ENCODE data around the gene KLF14.
A peak's percentile ranks its signal among the peaks of the same experiment; 100 is the strongest.

KLF14 gene

GRCh38 chr7:130734815-130735716, 1.1 kb upstream of the KLF14 start:
- no peaks in the 10 kb centered on the region for H3K27me3 ChIP-seq (ENCODE audit: low read length)
- H3K9me3 ChIP-seq (ENCODE audit: insufficient read depth, low read length): no peaks in the 10 kb centered on the region
- H4K20me1 ChIP-seq (ENCODE audit: low read depth, low read length): no peaks in the 10 kb centered on the region
- no peaks in the 10 kb centered on the region; the same call in 1 of the 2 replicates for H3F3A ChIP-seq (ENCODE audit: insufficient read depth)
- H3K79me2 ChIP-seq (ENCODE audit: insufficient read depth, low read length): no peaks in the 10 kb centered on the region
- H3K9ac ChIP-seq (ENCODE audit: low read length): peak overlapping the region; percentile 64
- peak overlapping the region; percentile 81 for H3K4me2 ChIP-seq (ENCODE audit: low read depth, low read length, poor library complexity, severe bottlenecking)
- H3K4me3 ChIP-seq (ENCODE audit: insufficient read depth, low read length, poor library complexity, severe bottlenecking): peak overlapping the region; percentile 86
- H3K27ac ChIP-seq (ENCODE audit: low read depth, low read length): no peak overlapping the region
- no peaks in the 10 kb centered on the region for H3K9me2 ChIP-seq (replicated peaks; ENCODE audit: insufficient read depth, low read length)
- H2AFZ ChIP-seq (ENCODE audit: low read depth, low read length, severe bottlenecking): peak overlapping the region; percentile 98
- no peaks in the 10 kb centered on the region for H3K36me3 ChIP-seq (ENCODE audit: low read length)
- TF ChIP-seq CTCF (IDR thresholded peaks at IDR 0.05; ENCODE audit: insufficient read depth, low read length, poor library complexity, severe bottlenecking) (no peak), EZH2phosphoT487 (conservative IDR thresholded peaks at IDR 0.05; ENCODE audit: low read length) (no peak)

- Histone ChIP-seq H3K27me3 (ENCODE audit: low read length) (no peaks in the 10 kb centered on the region), H3K9me3 (ENCODE audit: insufficient read depth, low read length) (no peaks in the 10 kb centered on the region), H4K20me1 (ENCODE audit: low read depth, low read length) (no peaks in the 10 kb centered on the region), H3K9ac (ENCODE audit: low read length) (peak overlapping the region; percentile 64), H3F3A (ENCODE audit: insufficient read depth) (no peaks in the 10 kb centered on the region; the same call in 1 of the 2 replicates), H3K36me3 (ENCODE audit: low read length) (no peaks in the 10 kb centered on the region), H3K4me3 (ENCODE audit: insufficient read depth, low read length, poor library complexity, severe bottlenecking) (peak overlapping the region; percentile 86), H3K9me2 (replicated peaks; ENCODE audit: insufficient read depth, low read length) (no peaks in the 10 kb centered on the region), H3K27ac (ENCODE audit: low read depth, low read length) (no peak overlapping the region), H2AFZ (ENCODE audit: low read depth, low read length, severe bottlenecking) (no peak overlapping the region), H3K4me2 (ENCODE audit: low read depth, low read length, poor library complexity, severe bottlenecking) (peak overlapping the region; percentile 46), H3K79me2 (ENCODE audit: insufficient read depth, low read length) (no peaks in the 10 kb centered on the region)
- TF ChIP-seq CTCF (IDR thresholded peaks at IDR 0.05; ENCODE audit: insufficient read depth, low read length, poor library complexity, severe bottlenecking) (peak; percentile 11), EZH2phosphoT487 (conservative IDR thresholded peaks at IDR 0.05; ENCODE audit: low read length) (no peak)
Observed at GRCh38 chr7:130732980-130733930, 752 bp downstream of the KLF14 start.

DNA sequence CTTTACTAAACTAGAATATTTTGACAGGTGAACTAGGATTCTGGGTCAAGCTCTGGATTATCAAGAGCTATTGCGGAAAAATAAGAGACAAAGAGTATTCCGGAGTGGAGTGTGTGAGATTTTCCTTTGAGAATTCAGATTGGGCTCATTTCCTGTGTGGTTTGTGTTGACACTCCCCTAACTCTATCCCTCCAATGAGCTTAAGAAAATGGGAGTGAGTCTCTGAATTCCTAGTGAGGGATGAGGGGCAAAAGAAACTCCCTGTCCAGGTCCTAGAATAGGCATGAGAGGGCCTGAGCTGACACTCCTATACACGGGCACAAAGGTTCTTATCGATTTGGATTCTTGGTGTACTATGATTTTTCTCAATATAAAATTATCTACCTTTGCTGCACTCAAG, 10.2 kb downstream of the KLF14 start:
- TF ChIP-seq CTCF (IDR thresholded peaks at IDR 0.05; ENCODE audit: insufficient read depth, low read length, poor library complexity, severe bottlenecking): no peak
- TF ChIP-seq EZH2phosphoT487 (conservative IDR thresholded peaks at IDR 0.05; ENCODE audit: low read length): no peak
- Histone ChIP-seq H3K9me2 (replicated peaks; ENCODE audit: insufficient read depth, low read length) (no peaks in the 10 kb centered on the region), H2AFZ (ENCODE audit: low read depth, low read length, severe bottlenecking) (no peak overlapping the region), H3K4me2 (ENCODE audit: low read depth, low read length, poor library complexity, severe bottlenecking) (no peak overlapping the region), H3K36me3 (ENCODE audit: low read length) (no peaks in the 10 kb centered on the region), H3K9me3 (ENCODE audit: insufficient read depth, low read length) (no peaks in the 10 kb centered on the region), H3K79me2 (ENCODE audit: insufficient read depth, low read length) (no peaks in the 10 kb centered on the region), H4K20me1 (ENCODE audit: low read depth, low read length) (no peaks in the 10 kb centered on the region), H3F3A (ENCODE audit: insufficient read depth) (no peaks in the 10 kb centered on the region), H3K9ac (ENCODE audit: low read length) (no peak overlapping the region), H3K27me3 (ENCODE audit: low read length) (no peaks in the 10 kb centered on the region), H3K4me3 (ENCODE audit: insufficient read depth, low read length, poor library complexity, severe bottlenecking) (no peak overlapping the region), H3K27ac (ENCODE audit: low read depth, low read length) (no peak overlapping the region)
